Occipital lobe (tissue), 2 donors: ENCODE measurements around the gene PELI1. TPM values are rescaled to one million over a fixed set of nuclear protein-coding genes. Genes with fewer than 3 reads are reported as not detected.
A peak's percentile ranks its signal among the peaks of the same experiment; 100 is the strongest.

Experiments used
- DNase-seq: peaks from one replicate; lab custom pipeline; 2025; lab: John Stamatoyannopoulos, UW
- total RNA-seq: library from RNA; depleted of rRNA; stranded (reverse); fragments of >200 nt; gene quantifications from one replicate; pipeline ENCODE4 v1.2.3, GENCODE V29; 2014

The PELI1 gene
- total RNA-seq: 88.9 TPM

DNA sequence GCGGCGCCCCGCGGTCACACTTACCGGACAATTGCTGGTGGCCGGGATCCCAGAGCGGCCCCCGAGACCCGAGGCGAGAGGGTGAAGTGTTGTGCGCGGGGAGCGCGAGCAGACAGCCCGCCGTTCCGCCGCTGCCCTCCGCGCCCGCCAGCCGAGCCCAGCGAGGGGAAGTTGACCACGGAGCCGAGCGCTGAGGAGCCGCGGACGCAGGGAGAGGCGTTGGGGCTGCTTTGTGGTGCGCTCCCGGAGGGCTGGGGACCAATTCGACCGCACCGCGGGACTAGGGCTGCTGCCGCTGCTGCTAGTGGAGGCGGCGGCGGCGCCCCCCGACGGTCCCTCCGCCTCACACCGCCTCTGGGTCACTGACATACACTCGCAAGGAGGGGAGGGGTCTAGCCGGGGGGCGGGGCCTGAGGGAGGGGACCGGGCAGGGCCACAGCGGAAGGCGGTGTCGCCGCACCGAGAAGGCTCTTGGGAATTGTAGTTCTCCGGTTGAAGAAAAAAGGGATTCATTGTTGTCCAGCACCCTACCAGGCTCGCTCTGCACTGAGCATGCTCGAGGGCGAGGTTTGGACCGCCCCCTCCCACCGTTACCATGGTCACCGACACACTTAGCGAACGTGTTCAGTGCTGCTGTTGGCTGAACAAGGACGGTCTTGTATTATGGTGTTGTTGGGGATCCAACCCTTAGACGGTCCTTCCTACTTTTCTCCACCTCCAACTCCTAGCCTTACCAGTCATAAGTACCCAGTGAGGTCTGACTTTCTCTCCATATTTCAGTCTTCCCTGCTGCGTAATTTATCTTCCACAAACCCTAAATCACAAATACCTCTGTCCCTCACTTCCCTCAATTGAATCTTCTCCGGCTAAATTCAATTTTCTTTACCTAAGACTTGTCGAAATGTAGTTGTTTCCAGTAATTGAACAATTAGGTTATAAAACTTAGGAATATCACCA, at the start of gene PELI1:
Gene PELI1 (minus strand): TSS at position 364 of the 957 bp plus-strand sequence. CDS start 36,110 bp downstream, outside the sequence.
- DNase-seq: peak; percentile 99

DNA sequence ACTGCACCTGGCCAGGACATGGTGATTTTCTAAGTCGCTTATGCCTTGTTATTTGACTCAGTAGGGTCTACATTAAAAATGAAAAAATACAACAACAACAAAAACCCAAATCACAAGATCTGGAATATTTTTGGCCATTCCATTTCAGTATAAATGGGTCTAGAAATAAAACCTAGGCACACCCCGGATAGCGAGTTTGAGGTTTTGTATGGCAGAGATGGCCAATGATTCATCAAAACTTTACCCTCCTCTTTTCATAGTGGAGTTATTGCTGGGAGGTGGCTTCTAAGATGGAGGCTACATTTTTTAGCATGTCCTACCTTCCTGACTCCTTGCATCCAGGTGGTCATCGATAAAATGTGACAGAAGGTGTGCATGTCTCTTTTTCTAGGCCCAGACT, 49.3 kb upstream of the PELI1 start:
- DNase-seq: no peak

DNA sequence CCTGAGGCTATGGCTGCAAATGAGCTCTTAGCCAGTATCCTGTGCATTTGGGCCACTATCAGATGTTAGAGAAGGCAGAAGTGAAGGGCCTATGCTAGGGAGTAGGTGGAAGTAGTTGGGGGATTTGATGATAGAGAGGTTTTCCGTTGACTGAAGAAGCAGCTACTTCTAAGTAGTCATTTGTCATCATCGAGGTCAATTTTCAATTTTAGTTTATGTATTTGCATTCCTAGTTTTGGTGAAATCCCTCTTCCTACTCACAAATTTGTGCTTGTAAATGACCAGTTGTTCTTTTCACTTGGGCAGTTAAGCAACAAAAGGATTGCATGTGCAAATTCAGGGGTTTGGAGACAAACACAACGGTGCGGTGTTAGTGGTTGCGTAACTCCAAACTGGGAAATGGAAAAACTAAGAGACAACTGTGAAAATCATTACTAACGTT, 48.5 kb upstream of the PELI1 start:
- no peak for DNase-seq

DNA sequence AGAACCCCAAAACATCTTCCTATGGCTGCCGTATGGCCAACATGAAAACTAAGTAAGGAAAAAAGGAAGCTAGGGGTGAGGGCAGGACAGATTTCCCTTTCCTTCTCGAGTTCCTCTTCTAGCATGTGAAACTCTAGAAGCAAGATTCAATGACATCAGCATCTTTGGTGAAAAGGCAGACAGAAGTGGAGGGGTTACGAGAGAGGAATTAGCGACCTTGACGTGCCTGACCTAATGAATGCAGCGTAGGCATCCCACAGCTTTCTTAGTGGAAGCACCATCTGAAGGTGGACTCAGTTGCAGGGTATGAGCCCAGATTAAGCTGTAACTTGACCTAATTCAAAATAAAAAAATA, 47.9 kb upstream of the PELI1 start:
- DNase-seq: no peak

GRCh38 chr2:64189586-64189985, 45.4 kb upstream of the PELI1 start:
- DNase-seq: no peak

- no peak for DNase-seq
Measured at GRCh38 chr2:64189167-64189566, 44.9 kb upstream of the PELI1 start.

DNA sequence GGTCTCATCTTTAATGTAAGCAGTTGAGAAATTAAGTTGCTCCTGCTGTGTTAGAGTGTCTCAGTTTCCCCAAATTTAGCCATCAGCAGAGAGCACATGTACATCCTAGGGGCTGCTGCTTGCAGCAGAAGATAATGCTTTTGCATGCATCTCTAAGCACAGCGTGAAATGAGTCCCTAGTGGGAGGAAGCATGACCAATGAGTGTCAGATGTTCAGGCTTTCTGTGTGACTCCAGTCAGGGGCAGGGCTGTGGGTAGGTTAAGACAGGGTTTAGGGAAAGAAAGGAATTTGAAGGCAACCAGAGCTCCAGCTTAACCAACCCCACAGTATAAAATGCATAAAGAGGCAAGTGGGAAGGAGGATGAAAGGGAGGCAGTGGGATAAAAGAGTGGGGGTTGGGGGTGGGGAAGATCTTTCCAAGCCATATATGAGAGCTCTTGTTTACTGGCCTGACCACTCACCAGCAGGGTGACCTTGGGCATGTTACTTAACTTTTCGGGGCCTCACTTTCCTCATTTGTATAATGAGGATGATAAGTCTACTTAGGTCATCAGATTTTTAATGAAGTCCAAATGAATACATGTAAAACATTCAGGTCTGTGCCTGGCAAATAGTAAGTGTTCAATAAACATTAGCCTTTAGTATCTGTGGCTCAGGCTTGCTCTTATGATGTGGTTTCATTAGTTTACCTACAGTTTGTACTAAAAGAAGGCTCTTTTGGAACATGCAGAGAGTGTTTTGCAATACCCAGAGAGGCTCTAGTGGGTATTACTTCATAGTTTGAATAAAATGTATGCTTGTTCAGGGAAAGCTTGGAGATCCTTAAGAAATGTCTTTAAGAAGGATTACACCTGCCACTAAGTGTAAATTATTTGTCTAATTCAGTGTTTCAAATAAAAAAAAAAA, 42.7 kb upstream of the PELI1 start:
- DNase-seq: no peak

DNA sequence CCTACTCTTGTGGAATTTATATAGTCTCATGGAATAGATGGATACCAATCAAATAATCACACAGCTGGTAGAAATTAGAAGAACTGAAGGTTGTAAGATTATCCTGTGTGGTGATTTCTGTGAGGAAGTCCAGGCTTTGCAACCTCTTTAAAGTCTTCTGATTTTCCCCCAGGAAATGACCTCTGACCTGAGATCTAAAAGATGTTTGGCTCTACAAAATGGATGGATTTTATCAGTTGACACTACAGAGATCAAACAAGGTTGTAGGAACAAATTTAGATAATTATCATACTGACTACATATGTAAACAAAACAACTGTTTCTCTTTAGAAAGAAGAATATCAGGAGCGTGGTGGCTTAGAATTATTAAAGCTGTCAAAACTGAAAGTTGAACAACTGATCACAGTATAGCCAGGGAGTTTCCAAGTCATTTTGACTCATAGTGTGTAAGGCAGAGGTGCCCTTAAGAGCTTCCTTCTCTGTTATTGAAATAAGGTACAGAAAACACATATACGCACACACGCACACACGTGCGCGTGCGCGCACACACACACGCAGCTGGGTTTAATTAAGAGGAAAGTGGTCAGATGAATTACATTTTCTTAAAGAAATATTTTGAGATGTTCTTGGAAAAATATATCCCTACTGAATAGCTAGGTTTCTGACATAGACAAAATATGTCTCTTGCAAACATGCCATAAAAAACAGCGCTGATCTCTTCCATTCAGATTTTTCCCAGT, 35.5 kb upstream of the PELI1 start:
- no peak for DNase-seq

DNA sequence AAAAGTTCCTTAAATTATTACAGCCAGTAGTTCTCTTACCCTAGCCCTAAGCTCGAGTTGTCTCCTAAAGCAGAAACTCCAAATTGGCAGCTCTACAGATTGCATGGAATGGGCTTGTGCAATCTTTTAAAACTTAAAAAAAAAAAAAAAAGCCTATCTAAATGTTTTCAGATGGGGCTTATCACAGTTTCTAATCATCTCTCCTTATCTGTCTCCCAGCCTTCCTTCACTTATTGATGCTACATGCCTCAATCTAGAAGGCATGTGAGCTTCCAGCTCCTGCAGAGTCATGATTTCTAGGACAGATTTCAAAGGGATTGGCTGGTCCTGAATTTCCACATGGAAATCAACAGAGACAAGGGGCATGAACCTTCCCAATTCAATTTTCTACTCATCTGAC, 33.1 kb upstream of the PELI1 start:
- DNase-seq: no peak

DNA sequence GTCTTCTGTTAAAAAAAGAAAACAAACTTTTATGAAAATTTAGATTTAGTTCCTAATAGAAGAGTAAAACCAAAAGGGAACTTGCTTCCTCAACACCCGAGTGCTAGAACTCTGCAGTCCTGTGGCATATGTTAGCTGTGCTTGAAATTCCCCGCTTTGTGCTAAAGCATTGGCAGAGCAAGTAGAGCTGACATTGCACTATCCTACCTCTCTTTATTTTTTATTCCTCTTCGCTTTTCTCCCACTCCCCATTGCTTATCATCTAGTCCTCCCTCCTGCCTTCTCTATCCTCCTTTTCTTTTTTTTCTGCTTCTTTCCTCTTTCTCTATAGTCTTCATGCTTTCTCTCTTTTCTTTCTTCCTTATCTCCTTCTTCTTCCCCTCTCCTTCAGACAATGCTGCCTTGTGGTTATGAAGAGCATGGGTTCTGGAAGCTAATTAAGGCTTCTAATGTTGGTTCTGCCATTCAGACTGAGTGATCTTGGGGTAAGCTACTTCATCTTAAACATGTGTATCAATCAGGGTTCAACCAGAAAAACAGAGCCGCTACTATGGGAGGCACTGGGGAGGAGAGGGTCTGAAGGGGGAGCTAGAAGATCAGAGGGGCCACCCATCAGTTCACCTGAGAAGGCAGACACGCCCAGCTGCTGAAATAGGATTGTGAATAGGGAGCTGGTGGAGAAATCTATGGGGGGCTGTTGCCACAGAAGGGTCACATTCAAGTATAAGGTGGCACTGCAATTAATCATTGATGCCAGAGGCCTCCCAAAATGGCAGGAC, 31.4 kb upstream of the PELI1 start:
- no peak for DNase-seq

DNA sequence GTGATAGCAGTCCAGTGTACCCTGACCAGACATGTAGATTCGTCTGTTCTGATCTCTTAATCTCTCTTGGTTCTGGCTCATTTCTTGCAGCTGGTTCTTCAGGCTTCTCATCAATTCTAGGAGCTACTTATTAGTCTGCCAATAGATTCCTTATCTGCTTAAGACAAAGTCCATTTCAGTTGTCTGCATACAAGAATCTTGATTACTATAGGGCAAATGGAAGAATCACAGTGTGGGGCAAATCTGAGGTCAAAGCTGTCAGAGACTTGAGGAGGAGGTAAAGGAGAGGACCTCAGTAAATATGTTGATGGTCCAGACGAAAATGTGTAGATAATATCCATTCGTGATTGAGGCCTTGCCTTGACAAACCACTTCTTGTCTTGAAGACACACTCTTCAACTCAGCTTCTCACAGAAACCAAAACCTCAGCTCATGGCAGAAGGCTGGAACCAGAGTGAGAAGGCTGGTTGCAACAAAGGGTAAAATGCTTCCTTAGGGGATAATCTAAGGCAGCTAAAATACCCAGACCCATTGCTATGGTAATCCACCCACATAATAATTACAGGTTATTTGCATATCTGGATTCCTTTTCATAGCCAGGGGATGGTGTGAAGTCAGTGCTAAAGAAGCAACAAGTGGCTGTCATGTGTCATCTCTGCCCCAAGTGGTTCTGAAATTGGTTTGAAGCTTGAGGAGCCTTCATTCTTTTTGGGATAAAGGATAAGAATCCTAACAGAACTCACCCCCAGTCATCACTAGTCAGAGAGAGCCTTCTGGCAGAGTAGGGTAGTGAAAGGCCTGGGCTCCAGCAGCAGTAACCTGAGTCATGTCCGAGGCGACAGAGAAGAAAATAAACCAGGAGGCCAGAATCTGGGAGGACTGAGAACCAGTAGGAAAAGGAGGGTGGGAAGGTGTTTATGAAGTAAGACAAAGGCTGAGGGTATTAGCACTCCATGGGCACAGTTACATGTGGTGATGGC, 29.2 kb upstream of the PELI1 start:
- DNase-seq: no peak

GRCh38 chr2:64168756-64169155, 24.5 kb upstream of the PELI1 start:
- DNase-seq: no peak

GRCh38 chr2:64168201-64168600, 24.0 kb upstream of the PELI1 start:
- no peak for DNase-seq

GRCh38 chr2:64166637-64167420, 22.6 kb upstream of the PELI1 start:
- no peak for DNase-seq

DNA sequence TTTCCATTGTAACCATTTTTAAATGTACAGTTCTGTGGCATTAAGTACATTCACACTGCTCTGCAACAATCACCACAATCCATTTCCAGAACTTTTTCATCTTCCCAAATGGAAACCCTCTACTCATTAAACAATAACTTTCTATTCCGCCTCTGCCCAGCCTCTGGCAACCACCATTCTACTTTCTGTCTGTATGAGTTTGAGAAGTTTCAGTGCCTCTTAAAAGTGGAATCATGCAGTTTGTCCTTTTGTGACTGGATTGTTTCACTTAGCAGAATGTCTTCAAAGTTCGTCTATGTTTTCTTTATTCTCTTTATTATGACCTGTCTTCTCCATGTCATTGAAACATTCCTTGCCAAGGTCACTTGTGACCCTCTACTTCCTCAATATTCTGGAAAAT, 22.0 kb upstream of the PELI1 start:
- no peak for DNase-seq

- DNase-seq: no peak
Measured at GRCh38 chr2:64165706-64166105, 21.5 kb upstream of the PELI1 start.

GRCh38 chr2:64164629-64165028, 20.4 kb upstream of the PELI1 start:
- no peak for DNase-seq

DNA sequence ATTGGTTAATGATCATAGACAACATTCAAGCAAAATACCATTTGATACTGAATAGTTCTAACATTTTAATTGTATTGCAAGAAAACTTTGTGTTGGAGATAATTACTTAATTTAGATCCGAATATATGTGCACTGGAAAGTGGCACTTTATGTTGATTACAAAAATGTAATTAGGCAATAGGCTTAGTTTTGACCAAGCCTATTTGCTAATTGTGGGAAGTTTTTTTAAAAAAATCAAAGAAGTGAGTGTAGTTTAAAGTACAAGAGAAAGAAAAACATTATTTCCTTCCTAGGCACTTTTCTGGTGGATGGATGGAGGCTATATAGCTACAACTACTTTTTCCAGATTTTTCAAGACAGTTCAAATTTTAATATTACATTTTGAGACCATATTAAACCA, 18.3 kb upstream of the PELI1 start:
- DNase-seq: no peak

DNA sequence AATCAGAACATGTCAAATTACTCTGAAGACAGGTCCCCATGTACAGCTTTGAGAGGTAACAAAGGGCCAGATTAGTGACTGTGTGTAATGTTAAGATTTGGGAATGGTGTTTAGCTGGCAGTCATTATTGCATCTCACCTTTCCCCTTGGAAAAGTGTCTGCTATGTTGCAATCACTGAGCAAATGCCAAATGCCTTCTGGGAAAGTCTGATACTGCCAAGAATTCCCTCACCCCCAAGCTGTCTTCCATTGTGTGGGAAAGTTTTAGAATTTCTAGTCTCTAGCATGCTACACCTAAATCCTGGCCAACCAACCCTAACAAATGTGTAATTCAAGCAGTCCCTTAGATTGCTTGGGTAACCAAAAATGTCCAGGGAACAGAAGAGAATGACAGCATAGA, 13.6 kb upstream of the PELI1 start:
- no peak for DNase-seq
